Measurements from ENCODE around the gene LRBA. TPM values are rescaled to one million over a fixed set of nuclear protein-coding genes. Genes with fewer than 3 reads are reported as not detected.

The LRBA gene
- total RNA-seq, 3 donors from 2014 or later: 26.9 to 138 (median 93.7) TPM

GRCh38 chr4:150725957-150726523 lies 289.0 kb downstream of the LRBA start:
- TF ChIP-seq, protein P1, sequence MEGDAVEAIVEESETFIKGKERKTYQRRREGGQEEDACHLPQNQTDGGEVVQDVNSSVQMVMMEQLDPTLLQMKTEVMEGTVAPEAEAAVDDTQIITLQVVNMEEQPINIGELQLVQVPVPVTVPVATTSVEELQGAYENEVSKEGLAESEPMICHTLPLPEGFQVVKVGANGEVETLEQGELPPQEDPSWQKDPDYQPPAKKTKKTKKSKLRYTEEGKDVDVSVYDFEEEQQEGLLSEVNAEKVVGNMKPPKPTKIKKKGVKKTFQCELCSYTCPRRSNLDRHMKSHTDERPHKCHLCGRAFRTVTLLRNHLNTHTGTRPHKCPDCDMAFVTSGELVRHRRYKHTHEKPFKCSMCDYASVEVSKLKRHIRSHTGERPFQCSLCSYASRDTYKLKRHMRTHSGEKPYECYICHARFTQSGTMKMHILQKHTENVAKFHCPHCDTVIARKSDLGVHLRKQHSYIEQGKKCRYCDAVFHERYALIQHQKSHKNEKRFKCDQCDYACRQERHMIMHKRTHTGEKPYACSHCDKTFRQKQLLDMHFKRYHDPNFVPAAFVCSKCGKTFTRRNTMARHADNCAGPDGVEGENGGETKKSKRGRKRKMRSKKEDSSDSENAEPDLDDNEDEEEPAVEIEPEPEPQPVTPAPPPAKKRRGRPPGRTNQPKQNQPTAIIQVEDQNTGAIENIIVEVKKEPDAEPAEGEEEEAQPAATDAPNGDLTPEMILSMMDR (IDR thresholded peaks at IDR 0.05): no peak
- TF ChIP-seq POLR2A (IDR thresholded peaks at IDR 0.05) (no peak), POLR2AphosphoS5 (IDR thresholded peaks at IDR 0.05) (no peak)
- no peak for DNase-seq (ENCODE audit: low spot score in 2 of 2)
- intact Hi-C loops (cut with DNase I; ENCODE audit: low total_unique reads): no loop called here
- Histone ChIP-seq H3K27ac (no peak overlapping the region), H3K9me3 (peaks cover 0 to 13% of the 10 kb centered on the region in 2 donors), H3K27me3 (no peaks in the 10 kb centered on the region), H3K4me3 (no peak overlapping the region), H3K36me3 (no peaks in the 10 kb centered on the region), H3K4me1 (no peaks in the 10 kb centered on the region)

DNA sequence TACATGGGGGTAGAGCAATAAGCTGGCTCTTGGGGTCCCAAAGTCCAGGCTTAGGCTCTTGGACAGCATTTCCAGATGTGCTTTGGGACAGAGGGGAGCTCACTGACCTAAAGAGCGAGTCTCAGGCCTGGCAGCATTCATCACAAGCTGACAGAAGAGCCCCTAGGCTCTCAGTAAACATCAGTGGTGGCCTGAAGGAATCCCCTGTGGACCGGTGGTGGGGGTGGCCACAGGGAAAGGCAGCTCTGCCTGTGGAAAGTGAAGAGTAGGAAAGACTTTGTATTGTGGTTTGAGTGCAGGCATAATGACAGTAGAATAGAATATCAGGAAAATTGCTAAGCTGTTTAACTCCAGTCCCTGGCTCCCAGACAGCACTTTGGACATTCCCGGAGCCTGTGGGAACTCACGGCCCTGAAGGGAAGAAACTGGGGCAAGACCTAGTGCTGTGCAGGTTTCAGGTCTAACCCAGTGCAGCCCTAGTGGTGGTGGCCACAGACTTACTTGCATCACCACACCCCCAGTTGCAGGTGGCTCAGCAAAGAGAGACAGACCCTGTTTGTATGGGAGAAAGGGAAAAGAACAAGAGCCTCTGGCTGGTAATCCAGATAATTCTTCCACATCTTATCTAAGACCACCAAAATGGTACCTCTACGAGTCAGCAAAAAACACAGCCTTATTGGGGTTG lies 291.2 kb downstream of the LRBA start:
- Histone ChIP-seq H3K4me1 (no peaks in the 10 kb centered on the region), H3K4me3 (no peak overlapping the region), H3K27ac (peak overlapping the region in 1 of 2 donors; percentile 15), H3K27me3 (no peaks in the 10 kb centered on the region), H3K9me3 (peaks cover 0 to 9% of the 10 kb centered on the region in 2 donors), H3K36me3 (no peaks in the 10 kb centered on the region)
- intact Hi-C loops (cut with DNase I; ENCODE audit: low total_unique reads): no loop called here
- no peak for DNase-seq (ENCODE audit: low spot score in 2 of 2)
- TF ChIP-seq POLR2AphosphoS5 (IDR thresholded peaks at IDR 0.05) (no peak), POLR2A (IDR thresholded peaks at IDR 0.05) (no peak)
- TF ChIP-seq, protein P1 (IDR thresholded peaks at IDR 0.05): no peak

DNA sequence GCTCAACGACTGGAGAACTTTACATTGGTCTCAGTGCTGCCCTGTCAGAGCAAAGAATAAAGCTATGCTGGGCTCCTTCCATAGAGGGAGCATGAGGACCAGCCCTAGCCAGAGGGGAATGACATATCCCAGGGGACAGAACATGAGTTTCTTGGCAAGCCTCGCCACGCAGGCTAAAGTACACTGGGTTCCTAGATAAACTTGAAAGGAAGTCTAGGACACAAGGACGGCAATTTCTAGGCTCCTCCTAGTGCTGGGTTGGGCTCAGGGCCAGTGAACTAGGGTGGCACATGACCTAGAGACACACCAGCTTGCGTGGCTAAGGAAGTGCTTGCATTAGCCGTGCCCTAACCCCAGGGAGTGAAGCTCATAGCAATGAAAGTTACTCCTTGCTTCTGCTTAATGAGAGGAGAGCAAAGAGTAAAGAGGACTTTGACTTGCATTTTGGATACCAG lies 292.1 kb downstream of the LRBA start:
- Histone ChIP-seq H3K27me3 (no peaks in the 10 kb centered on the region), H3K4me3 (no peak overlapping the region), H3K4me1 (no peaks in the 10 kb centered on the region), H3K27ac (peak overlapping the region in 1 of 2 donors; percentile 15), H3K36me3 (no peaks in the 10 kb centered on the region), H3K9me3 (peaks cover 0 to 9% of the 10 kb centered on the region in 2 donors)
- intact Hi-C loops (cut with DNase I; ENCODE audit: low total_unique reads): no loop called here
- peak; percentile 67 to 80 for DNase-seq (ENCODE audit: low spot score in 2 of 2)
- TF ChIP-seq, protein P1 (IDR thresholded peaks at IDR 0.05): no peak
- TF ChIP-seq POLR2AphosphoS5 (IDR thresholded peaks at IDR 0.05): peak in 1 of 3 donors; percentile 71

DNA sequence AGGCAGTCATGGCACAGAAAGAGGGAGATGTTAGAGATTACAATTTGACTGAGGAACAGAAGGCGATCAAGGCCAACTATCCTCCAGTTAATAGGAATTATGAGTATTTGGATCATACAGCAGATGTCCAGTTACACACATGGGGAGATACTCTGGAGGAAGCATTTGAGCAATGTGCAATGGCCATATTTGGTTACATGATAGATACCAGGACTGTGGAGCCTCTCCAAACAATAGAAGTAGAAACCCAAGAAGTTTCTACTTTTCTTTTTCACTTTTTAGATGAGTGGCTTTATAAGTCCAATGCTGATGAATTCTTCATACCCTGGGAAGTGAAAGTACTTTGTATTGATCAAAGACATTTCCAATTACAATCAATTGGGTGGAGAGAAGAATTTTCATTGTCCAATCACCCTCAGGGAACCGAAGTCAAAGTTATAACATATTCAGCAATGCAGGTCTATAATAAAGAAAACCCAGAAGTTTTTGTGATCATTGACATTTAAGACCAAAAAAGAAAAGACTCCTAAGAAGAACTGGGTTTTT lies 294.0 kb downstream of the LRBA start:
- intact Hi-C loops (cut with DNase I; ENCODE audit: low total_unique reads): no loop called here
- TF ChIP-seq POLR2A (IDR thresholded peaks at IDR 0.05): no peak
- H3K9me3 ChIP-seq: peaks cover 0 to 4% of the 10 kb centered on the region in 2 donors
- H3K4me3 ChIP-seq: no peak overlapping the region
- no peak for DNase-seq (ENCODE audit: low spot score in 2 of 2)
- H3K27ac ChIP-seq: no peak overlapping the region
- no peaks in the 10 kb centered on the region for H3K36me3 ChIP-seq
- H3K4me1 ChIP-seq: no peaks in the 10 kb centered on the region
- H3K27me3 ChIP-seq: no peaks in the 10 kb centered on the region

DNA sequence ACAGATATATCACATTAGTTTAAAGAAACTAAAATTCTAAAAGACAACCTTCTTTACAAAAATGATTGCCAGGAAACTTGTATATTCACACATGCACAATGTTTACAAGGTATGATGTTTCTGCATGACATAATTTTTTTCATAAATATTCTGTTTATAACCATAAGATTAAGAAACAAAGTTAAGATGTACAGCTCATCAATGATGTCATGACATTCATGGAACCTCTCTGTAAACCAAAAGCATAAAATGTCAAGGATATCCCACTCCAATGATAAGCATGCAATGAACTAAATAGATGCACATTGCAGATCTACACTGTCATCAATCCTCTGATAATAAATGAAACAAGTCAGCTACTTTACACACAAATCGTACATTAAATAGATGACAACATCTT lies 297.1 kb downstream of the LRBA start:
- no peak for DNase-seq (ENCODE audit: low spot score in 2 of 2)
- Histone ChIP-seq H3K4me1 (no peaks in the 10 kb centered on the region), H3K27ac (no peak overlapping the region), H3K4me3 (no peak overlapping the region), H3K9me3 (no peaks in the 10 kb centered on the region), H3K27me3 (no peaks in the 10 kb centered on the region), H3K36me3 (no peaks in the 10 kb centered on the region)
- no peak for TF ChIP-seq POLR2A (IDR thresholded peaks at IDR 0.05)
- TF ChIP-seq POLR2AphosphoS5 (IDR thresholded peaks at IDR 0.05): no peak
- TF ChIP-seq, protein P1 (IDR thresholded peaks at IDR 0.05): no peak
- intact Hi-C loops (cut with DNase I; ENCODE audit: low total_unique reads): no loop called here

Data from breast epithelium (tissue), 4 donors.